Neural progenitor cell (in vitro differentiated cells): ENCODE measurements around the gene EFL1. TPM values are rescaled to one million over a fixed set of nuclear protein-coding genes. Genes with fewer than 3 reads are reported as not detected.

Experiments
- DNase-seq: peaks from one replicate; pipeline ENCODE4 v3.0.0-alpha.2; 2016; ENCODE audit warnings: low spot score
- H2AFZ ChIP-seq: fragments of 200-600 bp; sonication (generic); replicated peaks from 2 replicates; pipeline ENCODE4 v1.6.1; 2016; ENCODE audit warnings: antibody characterized with exemption
- H3F3A ChIP-seq: fragments of 200-600 bp; sonication (generic); 2 replicates; pipeline ENCODE4 v1.6.1; 2016; ENCODE audit warnings: antibody characterized with exemption, low read depth
- H3K27ac ChIP-seq: fragments of 200-600 bp; sonication (generic); 2 replicates; pipeline ENCODE4 v1.5.1; 2016; ENCODE audit warnings: mild to moderate bottlenecking
- H3K27me3 ChIP-seq: fragments of 200-600 bp; sonication (generic); 2 replicates; pipeline ENCODE4 v1.6.1; 2016; ENCODE audit warnings: mild to moderate bottlenecking, moderate library complexity
- H3K36me3 ChIP-seq: fragments of 200-600 bp; sonication (generic); 2 replicates; pipeline ENCODE4 v1.5.1; 2016
- H3K4me1 ChIP-seq: fragments of 200-600 bp; sonication (generic); 2 replicates; pipeline ENCODE4 v1.6.1; 2016; ENCODE audit warnings: mixed run types
- H3K4me2 ChIP-seq: fragments of 200-600 bp; sonication (generic); 2 replicates; pipeline ENCODE4 v1.6.1; 2016
- H3K4me3 ChIP-seq: fragments of 200-600 bp; sonication (generic); 2 replicates; pipeline ENCODE4 v1.5.1; 2016
- H3K79me2 ChIP-seq: fragments of 200-600 bp; sonication (generic); 2 replicates; pipeline ENCODE4 v1.6.1; 2016; ENCODE audit warnings: low read depth
- H3K9ac ChIP-seq: fragments of 200-600 bp; sonication (generic); 2 replicates; pipeline ENCODE4 v1.6.1; 2016
- H3K9me3 ChIP-seq: fragments of 200-600 bp; sonication (generic); 2 replicates; pipeline ENCODE4 v1.5.1; 2016; ENCODE audit warnings: low read depth
- H4K20me1 ChIP-seq: fragments of 200-600 bp; sonication (generic); 2 replicates; pipeline ENCODE4 v1.6.1; 2016; ENCODE audit warnings: low read depth
- H3K27ac Mint-ChIP-seq: 3 replicates; pipeline ENCODE4 v1.8.0; 2021; ENCODE audit warnings: mixed read lengths
- H3K27me3 Mint-ChIP-seq: 2 replicates; pipeline ENCODE4 v1.8.0; 2022; ENCODE audit warnings: low read depth, mild to moderate bottlenecking, inconsistent platforms, moderate library complexity, mixed read lengths; ENCODE audit not compliant: insufficient read depth
- H3K36me3 Mint-ChIP-seq: 3 replicates; pipeline ENCODE4 v1.8.0; 2021; ENCODE audit warnings: mixed read lengths
- H3K4me1 Mint-ChIP-seq: 3 replicates; pipeline ENCODE4 v1.8.0; 2021; ENCODE audit warnings: mixed read lengths
- H3K4me3 Mint-ChIP-seq: 3 replicates; pipeline ENCODE4 v1.8.0; 2021; ENCODE audit warnings: mild to moderate bottlenecking, moderate library complexity, mixed read lengths
- H3K9me3 Mint-ChIP-seq: 3 replicates; pipeline ENCODE4 v1.8.0; 2020; ENCODE audit warnings: mixed read lengths
- EZH2 ChIP-seq: fragments of 200-600 bp; sonication (generic); IDR thresholded peaks from 2 replicates; pipeline ENCODE4 v1.6.1; 2017; ENCODE audit warnings: antibody characterized with exemption, mild to moderate bottlenecking, moderate library complexity
- EZH2phosphoT487 ChIP-seq: fragments of 200-600 bp; sonication (generic); IDR thresholded peaks from 2 replicates; pipeline ENCODE4 v1.6.1; 2017; ENCODE audit warnings: antibody characterized with exemption
- total RNA-seq: library from RNA; depleted of rRNA; stranded (reverse); fragments of >200 nt; gene quantifications from 2 replicates; pipeline ENCODE4 v1.2.3, GENCODE V29; 2015; ENCODE audit warnings: low replicate concordance
- TF ChIP-seq, protein P1 (sequence below): fragments of 200-600 bp; sonication (generic); IDR thresholded peaks from 2 replicates; pipeline ENCODE4 v1.5.1; 2017; ENCODE audit warnings: antibody characterized with exemption, mild to moderate bottlenecking

EFL1 gene
- total RNA-seq, 1 donor from 2014 or later = 42.4 TPM

DNA sequence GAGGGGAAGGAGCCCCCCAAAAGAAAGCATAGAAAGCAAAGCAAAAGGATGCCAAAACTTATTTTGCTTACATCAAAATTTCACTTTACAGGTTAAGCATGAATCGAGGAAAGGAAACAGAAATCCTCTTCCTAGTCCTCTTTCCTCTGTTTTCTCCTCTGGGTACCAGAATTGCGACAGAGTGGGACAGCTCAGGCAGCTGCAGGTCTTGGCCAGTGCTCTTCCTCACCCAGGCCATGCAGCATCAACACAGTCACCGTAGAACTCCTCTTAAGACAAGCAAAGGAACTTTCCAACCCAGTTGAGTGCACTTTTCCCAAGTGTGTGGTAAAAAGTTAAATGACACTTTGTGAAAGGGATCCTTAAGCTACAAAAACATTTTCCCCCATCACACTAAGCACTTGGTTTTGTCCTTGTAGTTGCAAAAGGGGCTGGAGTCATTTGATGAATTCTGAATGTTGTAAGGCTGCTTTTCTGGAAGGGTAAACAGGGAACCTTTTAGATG is 170.8 kb downstream of the EFL1 start:
- Histone ChIP-seq H3K27ac (no peak overlapping the region), H4K20me1 (no peaks in the 10 kb centered on the region), H2AFZ (no peak overlapping the region), H3K79me2 (no peaks in the 10 kb centered on the region), H3K9me3 (no peaks in the 10 kb centered on the region), H3K9ac (no peak overlapping the region), H3K27me3 (no peaks in the 10 kb centered on the region), H3K36me3 (no peaks in the 10 kb centered on the region), H3F3A (no peaks in the 10 kb centered on the region), H3K4me1 (no peaks in the 10 kb centered on the region), H3K4me2 (no peak overlapping the region), H3K4me3 (no peak overlapping the region)
- TF ChIP-seq EZH2 = no peak
- TF ChIP-seq, protein P1, sequence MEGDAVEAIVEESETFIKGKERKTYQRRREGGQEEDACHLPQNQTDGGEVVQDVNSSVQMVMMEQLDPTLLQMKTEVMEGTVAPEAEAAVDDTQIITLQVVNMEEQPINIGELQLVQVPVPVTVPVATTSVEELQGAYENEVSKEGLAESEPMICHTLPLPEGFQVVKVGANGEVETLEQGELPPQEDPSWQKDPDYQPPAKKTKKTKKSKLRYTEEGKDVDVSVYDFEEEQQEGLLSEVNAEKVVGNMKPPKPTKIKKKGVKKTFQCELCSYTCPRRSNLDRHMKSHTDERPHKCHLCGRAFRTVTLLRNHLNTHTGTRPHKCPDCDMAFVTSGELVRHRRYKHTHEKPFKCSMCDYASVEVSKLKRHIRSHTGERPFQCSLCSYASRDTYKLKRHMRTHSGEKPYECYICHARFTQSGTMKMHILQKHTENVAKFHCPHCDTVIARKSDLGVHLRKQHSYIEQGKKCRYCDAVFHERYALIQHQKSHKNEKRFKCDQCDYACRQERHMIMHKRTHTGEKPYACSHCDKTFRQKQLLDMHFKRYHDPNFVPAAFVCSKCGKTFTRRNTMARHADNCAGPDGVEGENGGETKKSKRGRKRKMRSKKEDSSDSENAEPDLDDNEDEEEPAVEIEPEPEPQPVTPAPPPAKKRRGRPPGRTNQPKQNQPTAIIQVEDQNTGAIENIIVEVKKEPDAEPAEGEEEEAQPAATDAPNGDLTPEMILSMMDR = no peak
- no peak for TF ChIP-seq EZH2phosphoT487
- H3K27me3 Mint-ChIP-seq = peaks cover 7% of the 10 kb centered on the region
- H3K4me1 Mint-ChIP-seq = no peaks in the 10 kb centered on the region
- H3K4me3 Mint-ChIP-seq = no peak overlapping the region
- no peaks in the 10 kb centered on the region for H3K36me3 Mint-ChIP-seq
- H3K27ac Mint-ChIP-seq = no peak overlapping the region
- H3K9me3 Mint-ChIP-seq = peaks cover 3% of the 10 kb centered on the region
- no peak for DNase-seq

DNA sequence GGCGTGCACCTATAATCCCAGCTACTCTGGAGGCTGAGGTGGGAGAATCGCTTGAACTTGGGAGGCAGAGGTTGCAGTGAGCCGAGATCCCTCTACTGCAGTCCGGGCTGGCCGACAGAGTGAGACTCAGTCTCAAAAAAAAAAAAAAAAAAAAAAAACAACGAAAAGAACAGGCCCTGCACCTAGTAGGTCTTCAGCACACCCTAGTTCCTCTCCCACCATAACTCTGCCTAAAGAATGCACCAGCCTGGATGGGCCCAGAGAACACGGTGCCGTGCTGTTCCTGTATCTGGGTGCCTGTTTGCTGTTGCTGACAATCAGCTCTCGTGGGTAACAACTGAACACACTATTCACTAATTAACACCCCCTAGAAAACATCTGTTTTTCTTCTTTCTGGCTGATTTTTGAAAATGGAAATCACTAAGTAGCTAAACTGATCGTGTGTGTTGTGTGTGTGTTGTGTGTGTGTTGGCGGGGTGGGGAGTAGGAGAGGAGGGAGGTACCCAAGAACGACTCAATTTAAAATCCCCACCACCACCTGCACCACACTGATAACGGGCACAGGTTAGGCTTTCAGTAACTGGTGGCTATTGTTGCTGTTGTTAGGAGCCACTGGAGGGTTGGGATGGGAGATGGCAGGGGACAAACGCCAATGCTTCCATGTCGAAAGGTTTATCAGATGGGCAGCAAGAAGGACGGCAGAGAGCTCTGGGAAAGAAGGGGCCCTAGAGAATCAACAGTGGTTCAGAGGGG is 176.1 kb downstream of the EFL1 start:
- H3K27me3 Mint-ChIP-seq = peaks cover 9% of the 10 kb centered on the region
- H3K9me3 Mint-ChIP-seq = no peaks in the 10 kb centered on the region
- Histone ChIP-seq H3K4me2 (no peak overlapping the region), H2AFZ (no peak overlapping the region), H3K9me3 (no peaks in the 10 kb centered on the region), H3K9ac (no peak overlapping the region), H3K79me2 (no peaks in the 10 kb centered on the region), H3F3A (no peaks in the 10 kb centered on the region), H3K36me3 (no peaks in the 10 kb centered on the region), H4K20me1 (no peaks in the 10 kb centered on the region), H3K4me1 (no peaks in the 10 kb centered on the region), H3K27me3 (no peaks in the 10 kb centered on the region), H3K27ac (no peak overlapping the region), H3K4me3 (no peak overlapping the region)
- no peak overlapping the region for H3K27ac Mint-ChIP-seq
- no peaks in the 10 kb centered on the region for H3K4me1 Mint-ChIP-seq
- H3K36me3 Mint-ChIP-seq = no peaks in the 10 kb centered on the region
- no peak overlapping the region for H3K4me3 Mint-ChIP-seq
- no peak for DNase-seq
- TF ChIP-seq EZH2 (no peak), EZH2phosphoT487 (no peak)
- TF ChIP-seq, protein P1 = no peak

DNA sequence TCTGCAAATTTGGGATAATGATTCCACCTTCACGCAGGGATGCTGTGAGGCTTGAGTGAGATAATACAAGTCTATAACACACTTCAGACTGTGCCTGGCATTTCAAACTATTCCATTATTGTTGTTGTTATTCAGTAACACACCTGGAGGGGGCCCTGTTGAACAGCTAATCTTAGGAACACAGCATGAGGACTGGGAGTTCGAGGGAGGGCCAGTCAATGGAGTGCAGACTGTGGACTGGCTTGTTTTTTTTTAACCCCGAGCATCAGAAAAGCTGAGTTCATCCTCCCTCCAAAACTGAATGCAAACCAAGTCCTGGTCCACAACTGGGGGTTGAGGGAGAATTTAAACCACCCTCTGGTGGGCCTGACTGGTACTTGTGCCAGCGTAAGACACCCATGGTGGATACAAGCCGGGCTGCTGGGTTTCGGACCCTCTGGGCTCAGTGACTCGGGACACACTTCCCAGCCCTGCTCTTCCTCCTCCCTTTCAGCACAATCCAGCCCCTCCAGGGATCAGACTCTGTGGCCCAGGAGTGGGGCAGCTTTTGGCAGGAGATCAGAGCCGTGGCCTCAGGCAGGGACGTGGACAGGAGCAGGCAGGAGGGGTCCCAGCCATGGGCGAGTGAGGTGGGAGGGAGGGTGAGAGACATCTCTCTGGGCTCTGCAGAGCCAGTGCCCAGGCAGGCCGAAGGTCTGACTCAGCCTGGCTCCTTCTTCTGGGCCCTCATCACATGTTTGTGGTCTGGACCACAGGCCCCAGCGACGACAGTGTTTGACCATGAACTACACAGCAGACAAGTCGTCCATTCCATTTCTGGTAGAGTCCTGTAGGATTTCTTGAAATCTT is 180.4 kb downstream of the EFL1 start:
- peak; percentile 67 for DNase-seq
- no peaks in the 10 kb centered on the region for H3K9me3 ChIP-seq
- H3K36me3 ChIP-seq = no peaks in the 10 kb centered on the region
- Mint-ChIP-seq H3K27me3 (peaks cover 7% of the 10 kb centered on the region), H3K27ac (no peak overlapping the region), H3K4me3 (no peak overlapping the region), H3K4me1 (no peaks in the 10 kb centered on the region), H3K36me3 (no peaks in the 10 kb centered on the region), H3K9me3 (no peaks in the 10 kb centered on the region)
- no peak overlapping the region for H3K9ac ChIP-seq
- no peaks in the 10 kb centered on the region for H3K27me3 ChIP-seq
- H3K4me1 ChIP-seq = no peaks in the 10 kb centered on the region
- TF ChIP-seq EZH2 (no peak), EZH2phosphoT487 (no peak)
- TF ChIP-seq, protein P1 = peak; percentile 60
- H3K4me3 ChIP-seq = no peak overlapping the region
- peak overlapping the region; percentile 19 for H2AFZ ChIP-seq
- H3F3A ChIP-seq = no peaks in the 10 kb centered on the region
- H4K20me1 ChIP-seq = no peaks in the 10 kb centered on the region
- H3K27ac ChIP-seq = no peak overlapping the region
- H3K4me2 ChIP-seq = no peak overlapping the region
- no peaks in the 10 kb centered on the region for H3K79me2 ChIP-seq
